ENCODE results near the gene C2orf72.
"Not testable (repeated sequence)": the region's sequence is repeated elsewhere in the genome, so short reads cannot be mapped to it uniquely, and the experiment has no call there.

Gene C2orf72

GRCh38 chr2:231065966-231066365, 28.6 kb downstream of the C2orf72 start:
- no peak for DNase-seq (ENCODE audit: low read depth)
- TF ChIP-seq CTCF (conservative IDR thresholded peaks at IDR 0.05; ENCODE audit: control insufficient read depth, insufficient read depth, low read depth, low read length) = no peak
- no peak overlapping the region for H3K4me3 ChIP-seq (ENCODE audit: control insufficient read depth, low read depth, low read length)

GRCh38 chr2:231067531-231067930, 30.2 kb downstream of the C2orf72 start:
- DNase-seq (ENCODE audit: low read depth); H3K4me3 ChIP-seq (ENCODE audit: control insufficient read depth, low read depth, low read length): not testable (repeated sequence)

GRCh38 chr2:231068525-231069222, 31.4 kb downstream of the C2orf72 start:
- no peak overlapping the region for H3K4me3 ChIP-seq (ENCODE audit: control insufficient read depth, low read depth, low read length)
- peak; percentile 56 for DNase-seq (ENCODE audit: low read depth)
- no peak for TF ChIP-seq CTCF (conservative IDR thresholded peaks at IDR 0.05; ENCODE audit: control insufficient read depth, insufficient read depth, low read depth, low read length)

GRCh38 chr2:231069379-231070054, 32.2 kb downstream of the C2orf72 start:
- DNase-seq (ENCODE audit: low read depth) = peak; percentile 57
- no peak overlapping the region for H3K4me3 ChIP-seq (ENCODE audit: control insufficient read depth, low read depth, low read length)
- no peak for TF ChIP-seq CTCF (conservative IDR thresholded peaks at IDR 0.05; ENCODE audit: control insufficient read depth, insufficient read depth, low read depth, low read length)

- TF ChIP-seq CTCF (conservative IDR thresholded peaks at IDR 0.05; ENCODE audit: control insufficient read depth, insufficient read depth, low read depth, low read length) = no peak
- H3K4me3 ChIP-seq (ENCODE audit: control insufficient read depth, low read depth, low read length) = no peak overlapping the region
- no peak for DNase-seq (ENCODE audit: low read depth)
Observed at GRCh38 chr2:231084565-231084964, 47.2 kb downstream of the C2orf72 start.

- no peak for DNase-seq (ENCODE audit: low read depth)
- H3K4me3 ChIP-seq (ENCODE audit: control insufficient read depth, low read depth, low read length) = no peak overlapping the region
- TF ChIP-seq CTCF (conservative IDR thresholded peaks at IDR 0.05; ENCODE audit: control insufficient read depth, insufficient read depth, low read depth, low read length) = no peak
Observed at GRCh38 chr2:231088754-231089153, 51.4 kb downstream of the C2orf72 start.

- H3K4me3 ChIP-seq (ENCODE audit: control insufficient read depth, low read depth, low read length) = no peak overlapping the region
- DNase-seq (ENCODE audit: low read depth) = no peak
- TF ChIP-seq CTCF (conservative IDR thresholded peaks at IDR 0.05; ENCODE audit: control insufficient read depth, insufficient read depth, low read depth, low read length) = no peak
Observed at GRCh38 chr2:231093933-231094332, 56.6 kb downstream of the C2orf72 start.

Data from fibroblast of mammary gland (primary cell).